Activated CD8-positive, alpha-beta memory T cell treated with anti-CD3 and anti-CD28 coated beads for 4 hours (primary cell): ENCODE data around the gene NDUFA13.

Experiments used
- DNase-seq, 2 donors: peaks; one replicate each; pipeline ENCODE4 v3.0.0-alpha.2; 2020; ENCODE audit warnings: low read depth in 2 of 2

Gene NDUFA13

GRCh38 chr19:19570571-19570970 lies 54.5 kb downstream of the NDUFA13 start:
- no peak for DNase-seq

- no peak for DNase-seq
Observed at GRCh38 chr19:19571071-19571786, 55.2 kb downstream of the NDUFA13 start.

- DNase-seq: no peak
Observed at GRCh38 chr19:19575411-19575810, 59.4 kb downstream of the NDUFA13 start.
